Stimulated activated CD8-positive, alpha-beta memory T cell treated with anti-CD3 and anti-CD28 coated beads, Interleukin-4, amount 100 ng/mL, for 24 hours (primary cell): ENCODE results near the gene PTER.

Experiments used
- DNase-seq: peaks from one replicate; pipeline ENCODE4 v3.0.0-alpha.2; 2020; ENCODE audit warnings: low read depth

The PTER gene, protein sequence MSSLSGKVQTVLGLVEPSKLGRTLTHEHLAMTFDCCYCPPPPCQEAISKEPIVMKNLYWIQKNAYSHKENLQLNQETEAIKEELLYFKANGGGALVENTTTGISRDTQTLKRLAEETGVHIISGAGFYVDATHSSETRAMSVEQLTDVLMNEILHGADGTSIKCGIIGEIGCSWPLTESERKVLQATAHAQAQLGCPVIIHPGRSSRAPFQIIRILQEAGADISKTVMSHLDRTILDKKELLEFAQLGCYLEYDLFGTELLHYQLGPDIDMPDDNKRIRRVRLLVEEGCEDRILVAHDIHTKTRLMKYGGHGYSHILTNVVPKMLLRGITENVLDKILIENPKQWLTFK

DNA sequence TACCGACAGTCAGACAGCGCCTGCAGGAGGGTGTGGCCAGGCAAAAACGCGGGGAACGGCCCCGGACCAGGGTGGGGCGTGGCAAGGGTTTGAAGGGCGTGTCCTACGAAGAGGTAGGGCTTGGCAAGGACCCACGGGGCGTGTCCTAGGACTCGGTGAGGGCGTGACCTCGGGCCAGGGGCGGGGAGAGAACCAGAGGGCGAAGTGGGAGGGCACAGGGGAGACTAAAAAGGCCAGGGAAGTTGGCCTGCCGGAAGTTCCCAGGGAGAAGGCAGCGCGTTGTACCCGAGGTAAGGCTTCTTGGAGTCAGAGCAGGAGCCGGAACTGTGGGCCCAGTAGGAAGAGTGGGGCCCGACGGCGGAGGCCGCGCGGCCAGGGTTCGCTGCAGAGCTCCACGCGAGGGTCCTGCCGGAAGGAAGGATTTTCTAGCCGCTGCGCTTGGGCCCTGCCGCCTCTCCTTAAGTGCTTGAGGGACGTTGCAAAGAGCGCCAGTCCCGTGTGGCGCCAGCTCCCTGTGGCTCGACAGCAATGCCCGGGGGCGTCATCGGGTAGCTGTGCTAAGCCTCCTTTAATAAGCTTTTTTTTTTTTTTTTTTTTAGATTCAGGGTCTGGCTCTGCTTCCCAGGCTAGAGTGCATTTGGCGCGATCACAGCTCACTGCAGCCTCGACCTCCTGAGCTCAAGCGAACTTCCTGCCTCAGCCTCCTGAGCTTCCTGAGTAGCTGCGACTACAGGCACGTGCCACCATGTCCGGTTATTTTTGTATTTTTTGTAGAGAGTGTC lies at the start of gene PTER:
Gene PTER, plus strand, starts transcription at position 253 of the 782 bp plus-strand sequence. CDS start 47,375 bp downstream, outside the sequence.
- DNase-seq = peak; percentile 98

DNA sequence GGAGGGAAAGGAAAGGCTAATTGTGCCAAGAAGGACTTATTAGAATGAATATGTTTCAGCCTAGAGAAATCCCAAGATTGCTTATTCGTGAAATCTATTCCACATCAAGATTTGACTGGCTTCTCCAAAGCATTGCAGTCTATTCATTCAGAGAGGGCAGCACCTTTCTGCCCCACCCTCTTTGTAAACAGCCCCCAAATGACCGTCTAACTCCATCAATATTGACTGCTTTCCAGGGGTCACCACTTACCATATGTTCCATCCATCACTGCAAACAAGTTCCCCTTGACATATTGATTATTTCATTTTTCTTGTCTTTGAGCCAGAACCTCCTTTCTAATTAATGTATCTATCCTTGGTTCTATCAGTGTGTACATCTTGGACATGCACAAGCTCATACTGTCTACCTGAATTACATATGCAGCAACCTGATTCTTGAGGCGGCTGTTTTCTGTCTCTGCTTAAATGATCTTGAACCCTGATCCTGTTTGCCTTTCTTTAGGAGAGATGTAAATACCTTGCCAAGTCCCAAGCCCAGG lies 44.2 kb upstream of the PTER start:
- DNase-seq = no peak

DNA sequence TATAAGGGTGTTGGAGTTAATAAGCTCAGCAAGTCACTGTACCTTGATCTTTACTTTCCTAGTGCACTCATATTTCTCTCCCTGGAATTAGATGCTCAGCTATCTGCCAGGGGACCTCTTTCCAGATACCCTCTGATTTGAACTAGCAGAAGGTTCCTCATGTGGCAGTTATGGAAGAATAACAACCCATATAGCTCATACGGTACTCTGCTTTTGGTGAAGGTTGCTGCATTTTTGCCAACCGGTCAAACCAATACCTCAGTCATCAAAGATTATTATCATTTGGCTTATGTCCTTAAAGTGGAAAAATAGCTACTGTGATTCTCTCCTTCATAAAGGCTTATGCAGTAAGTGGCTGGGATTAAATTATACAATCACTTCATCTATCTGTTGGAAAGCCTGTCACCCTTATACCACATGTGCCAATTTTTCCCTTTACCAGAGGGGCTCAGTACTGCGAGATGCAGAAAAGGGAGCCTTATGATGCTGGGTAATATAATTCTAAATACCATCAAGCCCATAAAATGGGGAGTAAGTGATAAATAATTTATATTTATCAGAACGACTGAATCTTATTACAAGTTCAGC lies 43.4 kb upstream of the PTER start:
- no peak for DNase-seq

GRCh38 chr10:16401416-16401815 lies 35.4 kb upstream of the PTER start:
- no peak for DNase-seq

- no peak for DNase-seq
These were observed 28.4 kb upstream of the PTER start for GRCh38 chr10:16408379-16408778.

- DNase-seq = no peak
These were observed 19.5 kb upstream of the PTER start for GRCh38 chr10:16417341-16417740.

DNA sequence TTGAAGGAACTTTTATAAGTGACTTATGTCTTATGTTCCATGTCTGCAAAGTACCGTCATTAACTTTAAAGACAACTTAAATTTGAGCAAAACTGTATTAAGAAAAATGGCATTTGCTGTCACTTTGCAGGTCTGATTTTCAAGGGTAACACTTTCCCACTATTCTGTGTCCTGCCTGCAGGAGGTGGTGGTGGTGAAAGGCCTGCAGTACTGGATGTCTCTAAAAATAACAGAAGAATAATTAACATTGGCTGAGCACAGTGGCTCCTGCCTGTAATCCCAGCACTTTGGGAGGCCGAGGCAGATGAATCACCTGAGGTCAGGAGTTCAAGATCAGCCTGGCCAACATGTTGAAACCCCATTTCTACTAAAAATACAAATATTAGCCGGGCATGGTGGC lies 13.2 kb upstream of the PTER start:
- DNase-seq = no peak

DNA sequence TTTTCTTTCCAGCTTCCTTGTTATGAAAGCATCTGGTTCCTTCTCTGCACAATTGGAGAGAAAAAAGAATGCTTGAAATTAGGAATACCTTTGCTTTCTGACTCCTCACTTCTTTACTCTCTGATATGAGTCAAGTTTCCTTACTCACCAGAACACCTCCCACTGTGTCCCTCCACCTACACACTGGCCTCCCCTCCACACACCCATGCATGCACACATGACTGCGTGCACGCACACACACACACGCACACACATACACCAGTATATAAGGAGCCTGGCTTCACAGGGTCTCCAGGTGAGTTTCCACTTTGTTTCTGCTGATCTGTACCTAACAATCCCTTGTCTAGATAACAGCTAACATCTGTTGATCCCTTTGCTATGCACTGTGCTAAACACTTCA lies 11.4 kb upstream of the PTER start:
- DNase-seq = no peak

DNA sequence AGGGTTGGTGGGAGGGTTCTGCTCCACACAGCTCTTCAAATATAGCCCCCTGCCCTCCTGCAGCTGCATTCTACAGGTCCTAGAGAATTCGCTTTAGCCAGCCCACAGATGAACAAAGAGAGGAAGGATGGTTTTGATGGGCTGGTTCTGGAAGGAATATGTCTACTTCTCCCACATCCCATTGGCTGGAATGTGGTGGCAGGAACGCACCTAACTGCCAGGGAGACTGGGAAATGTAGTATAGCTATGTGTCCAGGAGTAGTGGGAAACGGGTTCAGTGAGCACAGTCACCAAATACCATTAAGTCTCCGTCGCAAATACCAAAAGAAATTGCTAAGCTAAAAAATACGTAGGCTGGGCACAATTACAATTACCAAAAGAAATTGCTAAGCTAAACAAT lies 7.3 kb upstream of the PTER start:
- no peak for DNase-seq

GRCh38 chr10:16436367-16436757 lies 448 bp upstream of the PTER start:
- DNase-seq = no peak

DNA sequence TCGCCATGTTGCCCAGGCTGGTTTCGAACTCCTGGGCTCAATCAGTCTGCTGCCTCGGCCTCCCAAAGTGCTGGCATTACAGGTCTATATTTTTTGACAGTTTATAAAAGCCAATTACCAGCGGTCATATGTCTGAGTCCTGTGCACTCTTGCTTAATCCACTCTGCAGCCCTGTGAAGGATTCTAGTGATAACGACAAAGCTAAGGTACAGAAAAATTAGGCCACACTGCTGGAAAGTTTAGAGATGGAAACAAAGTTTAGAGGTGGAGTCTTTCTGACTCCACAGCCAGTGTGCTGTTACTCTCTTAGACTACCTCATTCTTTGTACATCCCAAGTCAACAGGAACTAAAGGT lies 707 bp downstream of the PTER start:
- DNase-seq = no peak

- DNase-seq = no peak
These were observed 2.5 kb downstream of the PTER start for GRCh38 chr10:16439295-16439694.

DNA sequence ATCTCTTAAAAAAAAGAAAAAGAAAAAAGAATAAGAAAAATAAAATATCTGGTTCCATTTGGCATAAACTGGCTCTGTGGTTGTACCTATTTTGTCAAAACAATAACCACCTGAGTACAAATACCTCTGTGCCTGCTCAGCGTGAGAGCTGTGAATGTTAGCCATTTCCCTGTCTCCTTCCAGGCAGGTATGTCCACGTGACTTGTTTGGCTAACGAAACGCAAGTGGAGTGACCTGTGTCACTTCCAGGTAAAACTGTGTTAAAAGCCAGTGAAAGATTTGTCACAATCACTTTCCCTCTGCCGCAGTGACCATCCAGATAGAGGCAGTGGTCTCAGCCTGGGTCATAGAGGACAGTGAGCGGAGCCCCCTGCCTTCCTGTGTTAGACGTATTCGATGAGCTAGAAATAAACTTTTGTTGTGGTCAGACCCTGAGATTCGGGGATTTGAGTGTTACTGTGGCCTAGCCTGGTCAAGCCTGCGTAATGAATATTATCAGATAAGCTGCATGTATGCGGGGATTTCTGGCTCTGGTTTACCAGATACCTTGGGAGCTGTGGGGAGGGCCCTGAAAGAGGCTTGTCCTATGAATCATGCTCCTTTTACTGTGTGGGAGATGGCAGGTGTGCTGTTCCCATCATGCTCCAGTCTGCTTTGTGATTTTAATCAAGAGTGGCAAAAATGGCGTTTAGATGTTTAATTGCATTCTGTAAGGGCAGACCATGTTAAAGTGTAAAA lies 3.8 kb downstream of the PTER start:
- DNase-seq = no peak

- DNase-seq = no peak
These were observed 4.5 kb downstream of the PTER start for GRCh38 chr10:16441173-16441840.

DNA sequence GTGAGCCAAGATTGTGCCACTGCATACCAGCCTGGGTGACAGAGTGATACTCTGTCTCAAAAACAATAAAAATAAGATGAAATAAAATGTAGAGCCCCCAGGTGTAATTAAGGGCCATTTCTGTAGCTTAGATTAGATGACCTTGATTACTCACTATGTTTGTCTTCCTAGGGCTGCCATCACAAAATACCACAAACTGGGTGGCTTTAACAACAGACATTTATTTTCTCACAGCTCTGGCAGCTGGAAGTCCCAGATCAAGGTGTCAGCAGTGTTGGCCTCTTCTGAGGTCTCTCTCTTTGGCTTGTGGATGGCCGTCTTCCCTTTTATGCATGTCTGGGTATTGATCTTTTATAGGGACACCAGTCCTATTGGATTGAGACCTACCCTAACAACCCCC lies 6.1 kb downstream of the PTER start:
- no peak for DNase-seq

DNA sequence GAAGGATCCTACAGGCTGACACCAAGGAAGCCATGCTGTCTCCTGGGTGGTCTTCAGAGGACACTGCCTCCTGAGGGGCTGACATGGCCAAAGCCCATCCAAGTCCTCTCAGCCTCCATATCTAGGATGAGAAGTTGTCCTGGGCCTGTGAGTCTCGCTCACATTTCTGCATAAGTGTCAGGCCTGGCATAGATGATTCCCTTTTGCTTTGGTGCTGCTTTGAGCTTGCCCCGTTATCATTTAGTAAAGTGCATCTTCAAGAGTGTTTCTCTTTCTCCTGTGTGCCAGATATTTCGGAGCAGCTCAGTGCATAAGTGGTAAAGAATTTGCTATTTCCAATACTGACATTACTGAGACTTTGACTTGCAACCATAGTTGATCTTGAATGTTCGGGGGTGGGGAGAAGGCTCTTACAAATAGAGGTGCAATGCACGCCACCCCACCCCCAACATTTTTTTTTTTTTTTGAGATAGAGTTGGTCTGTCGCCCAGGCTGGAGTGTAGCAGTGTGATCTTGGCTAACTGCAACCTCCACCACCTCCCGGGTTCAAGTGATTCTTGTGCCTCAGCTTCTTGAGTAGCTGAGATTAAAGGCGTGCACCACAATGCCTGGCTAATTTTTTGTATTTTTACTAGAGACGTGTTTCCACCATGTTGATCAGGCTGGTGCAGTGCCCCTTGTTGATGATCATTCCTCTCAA lies 9.1 kb downstream of the PTER start:
- no peak for DNase-seq

DNA sequence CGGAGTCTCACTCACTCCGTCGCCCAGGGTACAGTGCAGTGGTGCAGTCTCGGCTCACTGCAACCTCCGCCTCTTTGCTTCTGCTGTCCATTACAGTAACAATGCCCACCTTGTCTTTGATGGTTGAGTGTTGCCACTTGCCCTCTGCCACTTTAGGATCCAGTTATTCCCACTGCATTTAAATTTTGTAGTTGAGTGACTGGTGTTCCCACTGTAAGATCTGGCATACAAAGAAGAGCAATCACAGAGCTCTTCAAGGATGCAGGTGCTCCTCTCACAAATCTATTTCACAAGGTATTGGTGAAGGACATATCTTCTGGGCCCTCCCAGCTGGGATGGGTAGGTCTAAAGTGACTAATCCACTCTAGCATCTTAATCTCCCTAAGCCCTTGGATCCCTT lies 12.6 kb downstream of the PTER start:
- no peak for DNase-seq

DNA sequence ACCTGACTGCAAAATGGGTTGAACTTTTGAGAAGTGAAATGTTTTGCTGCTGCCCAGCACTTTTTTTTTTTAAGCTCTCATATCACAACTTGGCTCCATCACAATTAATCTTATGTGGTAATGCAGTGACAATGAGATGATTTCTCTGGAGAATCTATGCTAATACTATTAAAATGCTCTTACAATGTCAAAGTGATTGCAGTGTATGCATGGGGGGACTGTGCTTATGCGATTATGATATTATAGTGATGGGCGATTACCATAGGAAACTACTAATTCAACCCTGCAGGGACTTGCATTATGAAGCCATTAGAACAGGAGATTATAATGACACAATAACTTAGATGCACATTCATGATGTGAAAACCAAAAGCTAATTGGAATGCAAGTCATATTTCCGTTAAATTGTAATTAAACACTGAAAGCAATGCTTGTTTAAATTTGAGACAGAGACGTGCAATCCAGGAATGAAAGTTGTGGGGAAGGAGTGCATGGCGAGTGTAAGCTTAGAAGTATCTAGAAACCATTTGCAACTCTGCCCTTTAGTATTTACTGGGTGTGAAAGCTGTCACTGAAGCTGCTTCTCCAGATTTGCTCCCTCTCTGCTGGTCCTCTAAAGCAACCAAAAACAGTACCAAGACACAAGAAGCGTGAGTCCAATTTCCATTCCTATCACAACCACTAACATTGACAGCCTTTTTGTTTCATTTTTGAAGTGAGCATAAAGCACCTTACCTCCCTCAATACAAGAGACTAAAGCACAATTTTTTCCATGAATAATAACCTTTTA lies 21.6 kb downstream of the PTER start:
- no peak for DNase-seq

DNA sequence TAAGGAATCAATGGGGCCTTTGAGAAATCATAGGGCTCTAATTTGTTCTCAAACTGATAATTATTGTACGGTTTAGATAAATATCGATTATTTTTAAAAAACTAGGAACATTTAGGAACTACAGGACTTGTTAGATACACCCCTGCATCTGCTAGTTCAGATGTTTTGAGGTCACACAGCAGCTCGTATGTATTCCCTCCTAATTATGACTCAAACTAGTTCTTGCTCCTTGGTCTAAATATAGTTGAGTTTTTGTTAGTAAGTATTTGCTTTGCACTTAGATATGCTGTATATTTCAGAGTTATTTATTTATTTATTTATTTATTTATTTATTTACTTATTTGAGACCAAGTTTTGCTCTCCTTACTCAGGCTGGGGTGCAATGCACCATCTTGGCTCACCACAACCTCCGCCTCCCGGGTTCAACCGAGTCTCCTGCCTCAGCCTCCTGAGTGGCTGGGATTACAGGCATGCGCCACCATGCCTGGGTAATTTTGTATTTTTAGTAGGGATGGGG lies 22.7 kb downstream of the PTER start:
- no peak for DNase-seq

- DNase-seq = no peak
These were observed 29.2 kb downstream of the PTER start for GRCh38 chr10:16466001-16466400.
